Gastroesophageal sphincter (tissue), 4 donors: ENCODE measurements around the gene AKR7A3. TPM values are rescaled to one million over a fixed set of nuclear protein-coding genes. Genes with fewer than 3 reads are reported as not detected.
"Not testable (repeated sequence)": the region's sequence is repeated elsewhere in the genome, so short reads cannot be mapped to it uniquely, and the experiment has no call there.

Experiments
- ATAC-seq: fragments of 150-250 bp; one replicate; pipeline ENCODE4 v1.9.1; 2016; ENCODE audit warnings: mild to moderate bottlenecking, moderate library complexity
- H3K27ac ChIP-seq, 4 donors: fragments of 200-600 bp; sonication (generic) in 3 of 4; 1 replicate in 3 of 4; 2 replicates in 1 of 4; pipeline ENCODE4 v1.5.1; 2016 to 2019
- H3K27me3 ChIP-seq: fragments of 200-600 bp; sonication (generic); one replicate; pipeline ENCODE4 v1.5.1; 2019
- H3K36me3 ChIP-seq, 2 donors: fragments of 200-600 bp; sonication (generic); one replicate each; pipeline ENCODE4 v1.5.1; 2019; ENCODE audit warnings: control low read depth in 1 of 2
- H3K4me1 ChIP-seq, 3 donors: fragments of 200-600 bp; sonication (generic); 1 replicate in 2 of 3; 2 replicates in 1 of 3; pipeline ENCODE4 v1.5.1; 2016 to 2019; ENCODE audit warnings: control low read depth in 2 of 3
- H3K4me3 ChIP-seq, 2 donors: fragments of 200-600 bp; sonication (generic); one replicate each; pipeline ENCODE4 v1.5.1; 2019; ENCODE audit warnings: mild to moderate bottlenecking in 1 of 2, moderate library complexity in 1 of 2
- H3K9me3 ChIP-seq, 3 donors: fragments of 200-600 bp; sonication (generic); one replicate each; pipeline ENCODE4 v1.5.1; 2017 to 2019; ENCODE audit warnings: control low read depth in 2 of 3
- EP300 ChIP-seq: sonication (generic); formaldehyde crosslinking; IDR thresholded peaks from one replicate; pipeline ENCODE4 v1.6.1; 2017; ENCODE audit warnings: antibody characterized with exemption, mild to moderate bottlenecking
- POLR2A ChIP-seq, 2 donors: fragments of 450-650 bp; IDR thresholded peaks; one replicate each; pipeline ENCODE4 v1.6.1; 2017; ENCODE audit warnings: antibody characterized with exemption in 2 of 2, mild to moderate bottlenecking in 2 of 2, moderate library complexity in 1 of 2
- POLR2AphosphoS5 ChIP-seq: sonication (generic); formaldehyde crosslinking; IDR thresholded peaks from one replicate; pipeline ENCODE4 v1.6.1; 2017; ENCODE audit warnings: antibody characterized with exemption
- WGBS, 2 donors: methylation state at CpG; one replicate each; pipeline ENCODE4 v1.1.5; 2018; ENCODE audit warnings: low coverage in 1 of 2; 5-methylcytosine and 5-hydroxymethylcytosine counted together
- total RNA-seq, 4 donors: library from RNA; depleted of rRNA; stranded (reverse); fragments of >200 nt; gene quantifications; one replicate each; pipeline ENCODE4 v1.1.0, GENCODE V29; 2016
- TF ChIP-seq, protein P1 (sequence below), 4 experiments: fragments of 200-600 bp in 2 of 4; fragments of 450-650 bp in 2 of 4; sonication (generic) in 1 of 4; IDR thresholded peaks; one replicate each; pipeline ENCODE4 v1.5.1; 2017 to 2019; ENCODE audit warnings: antibody characterized with exemption in 4 of 4, mild to moderate bottlenecking in 2 of 4, moderate library complexity in 2 of 4

The AKR7A3 gene
- total RNA-seq, result 1 to 10 TPM in 1 of 4 donors, under 1 TPM in 3; 0.27 to 1.6 (median 0.71) TPM

DNA sequence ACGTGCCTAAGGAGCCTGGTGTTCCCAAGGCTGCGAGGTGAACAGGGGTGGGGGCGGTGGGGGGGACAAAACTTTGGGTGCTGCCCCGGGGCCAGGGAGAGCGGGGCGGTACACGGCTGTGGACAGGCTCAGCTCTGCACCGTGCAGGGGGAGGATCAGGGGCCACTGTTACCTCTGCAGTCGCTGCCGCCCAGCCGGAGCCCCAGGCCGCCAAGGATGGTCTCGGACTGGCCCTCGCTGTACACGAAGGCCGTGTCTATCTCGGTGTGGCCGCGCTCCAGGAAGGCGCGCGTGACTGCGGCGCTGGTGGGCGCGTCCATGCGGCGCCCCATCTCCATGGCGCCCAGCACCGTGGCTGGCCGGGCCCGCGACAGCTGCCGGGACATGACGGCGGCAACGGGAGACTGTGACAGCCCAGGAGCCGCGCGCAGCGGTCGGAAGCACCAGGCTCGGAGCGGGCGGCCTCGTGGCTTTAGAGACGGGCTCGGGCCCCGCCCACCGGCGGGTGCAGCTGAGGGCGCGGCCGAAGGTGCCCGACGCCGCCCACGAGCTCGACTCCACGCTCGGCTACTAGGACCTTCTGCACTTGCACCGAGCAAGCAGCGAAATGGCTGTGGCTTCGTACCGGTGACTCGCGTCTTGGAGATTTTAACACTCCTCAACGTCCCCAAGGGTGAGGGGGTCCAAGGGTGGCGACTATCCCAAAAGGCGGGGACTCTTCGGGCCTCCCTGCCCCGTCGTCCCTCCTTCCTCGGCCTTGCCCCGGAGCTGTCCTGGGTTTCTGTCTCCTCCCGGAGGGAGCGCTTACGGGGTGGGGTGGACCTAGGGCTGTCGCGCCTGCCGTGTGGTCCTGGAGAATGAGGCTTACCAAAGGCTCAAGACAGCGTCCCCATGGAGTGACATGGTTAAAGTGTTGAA, at the start of gene AKR7A3:
Gene AKR7A3 (minus strand): TSS at position 447 of the 918 bp plus-strand sequence. CDS start 61 bp downstream, at position 386.
- not testable (repeated sequence) for H3K27me3 ChIP-seq, H3K27ac ChIP-seq, H3K9me3 ChIP-seq
- peaks cover 0 to 13% (median 4%) of the 10 kb centered on the region in 3 donors for H3K4me1 ChIP-seq
- WGBS, 2 donors, result no CpG with 5 or more reads among the region's 82 CpGs
- ATAC-seq, result peak; percentile 87
- peaks cover 0 to 17% of the 10 kb centered on the region in 2 donors for H3K36me3 ChIP-seq
- peak within 1 kb of the TSS; percentile 20 to 50 for H3K4me3 ChIP-seq

DNA sequence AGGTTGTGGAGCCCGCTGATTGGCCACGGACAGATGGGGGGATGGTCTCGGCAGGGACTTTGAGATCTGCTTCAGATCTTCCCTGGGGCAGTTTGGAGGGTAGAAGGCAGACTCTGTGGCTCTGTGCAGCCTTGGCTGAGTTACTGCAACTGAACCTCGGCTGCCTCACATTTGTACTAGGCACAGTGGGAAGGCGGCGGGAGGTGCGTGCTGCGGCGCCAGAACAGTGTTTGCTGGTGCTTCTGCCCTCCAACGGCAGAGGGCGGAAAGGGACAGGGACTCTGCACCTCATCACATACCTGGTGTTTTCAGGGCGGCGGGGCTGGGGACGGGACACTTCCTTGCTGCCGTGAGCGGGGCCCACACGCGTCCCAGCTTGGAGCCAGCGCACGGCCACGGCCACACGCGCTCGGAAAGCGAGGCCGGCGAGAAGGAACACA, 49.8 kb upstream of the AKR7A3 start:
- H3K9me3 ChIP-seq, result no peaks in the 10 kb centered on the region
- no peak overlapping the region for H3K27ac ChIP-seq
- no peak for TF ChIP-seq POLR2AphosphoS5
- TF ChIP-seq, protein P1, sequence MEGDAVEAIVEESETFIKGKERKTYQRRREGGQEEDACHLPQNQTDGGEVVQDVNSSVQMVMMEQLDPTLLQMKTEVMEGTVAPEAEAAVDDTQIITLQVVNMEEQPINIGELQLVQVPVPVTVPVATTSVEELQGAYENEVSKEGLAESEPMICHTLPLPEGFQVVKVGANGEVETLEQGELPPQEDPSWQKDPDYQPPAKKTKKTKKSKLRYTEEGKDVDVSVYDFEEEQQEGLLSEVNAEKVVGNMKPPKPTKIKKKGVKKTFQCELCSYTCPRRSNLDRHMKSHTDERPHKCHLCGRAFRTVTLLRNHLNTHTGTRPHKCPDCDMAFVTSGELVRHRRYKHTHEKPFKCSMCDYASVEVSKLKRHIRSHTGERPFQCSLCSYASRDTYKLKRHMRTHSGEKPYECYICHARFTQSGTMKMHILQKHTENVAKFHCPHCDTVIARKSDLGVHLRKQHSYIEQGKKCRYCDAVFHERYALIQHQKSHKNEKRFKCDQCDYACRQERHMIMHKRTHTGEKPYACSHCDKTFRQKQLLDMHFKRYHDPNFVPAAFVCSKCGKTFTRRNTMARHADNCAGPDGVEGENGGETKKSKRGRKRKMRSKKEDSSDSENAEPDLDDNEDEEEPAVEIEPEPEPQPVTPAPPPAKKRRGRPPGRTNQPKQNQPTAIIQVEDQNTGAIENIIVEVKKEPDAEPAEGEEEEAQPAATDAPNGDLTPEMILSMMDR (IDR thresholded peaks at IDR 0.05), result peak in 2 of 4 experiments; percentile 23 to 31
- peaks cover 0 to 24% (median 17%) of the 10 kb centered on the region in 3 donors for H3K4me1 ChIP-seq
- H3K4me3 ChIP-seq, result no peak overlapping the region
- peaks cover 0 to 59% of the 10 kb centered on the region in 2 donors for H3K36me3 ChIP-seq
- no peak for ATAC-seq
- no peaks in the 10 kb centered on the region for H3K27me3 ChIP-seq
- 90% methylated on average over 10 of the region's 27 CpGs; no CpG with 5 or more reads in 1 of the 2 donors for WGBS, 2 donors

DNA sequence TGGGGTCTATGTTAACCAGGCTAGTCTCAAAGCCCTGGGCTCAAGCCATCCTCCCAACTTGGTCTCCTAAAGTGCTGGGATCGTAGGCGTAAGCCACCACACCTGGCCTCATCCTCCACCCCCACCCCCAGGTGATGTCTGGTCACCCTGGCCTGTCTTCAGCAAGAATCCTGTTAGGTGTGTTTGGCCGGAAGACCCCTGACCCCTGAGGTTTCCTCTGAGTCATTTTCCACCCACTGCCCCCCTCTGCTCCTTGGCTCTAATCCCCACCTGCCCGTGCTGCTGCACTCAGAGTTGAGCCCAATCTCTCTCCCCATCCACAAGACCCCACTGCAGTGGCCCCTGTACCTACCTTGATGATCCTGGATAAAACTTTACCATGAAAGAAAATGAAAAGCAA, 48.7 kb upstream of the AKR7A3 start:
- no peaks in the 10 kb centered on the region for H3K27me3 ChIP-seq
- no peak overlapping the region for H3K4me3 ChIP-seq
- TF ChIP-seq POLR2A (IDR thresholded peaks at IDR 0.05), result no peak
- TF ChIP-seq EP300, result no peak
- TF ChIP-seq POLR2AphosphoS5, result no peak
- TF ChIP-seq, protein P1 (IDR thresholded peaks at IDR 0.05), result no peak
- no peak for ATAC-seq
- peaks cover 0 to 48% of the 10 kb centered on the region in 2 donors for H3K36me3 ChIP-seq
- 70 to 86% methylated on average over 2 to 3 of the region's 4 CpGs for WGBS, 2 donors
- H3K9me3 ChIP-seq, result no peaks in the 10 kb centered on the region
- H3K27ac ChIP-seq, result no peak overlapping the region
- H3K4me1 ChIP-seq, result peaks cover 0 to 14% (median 7%) of the 10 kb centered on the region in 3 donors

DNA sequence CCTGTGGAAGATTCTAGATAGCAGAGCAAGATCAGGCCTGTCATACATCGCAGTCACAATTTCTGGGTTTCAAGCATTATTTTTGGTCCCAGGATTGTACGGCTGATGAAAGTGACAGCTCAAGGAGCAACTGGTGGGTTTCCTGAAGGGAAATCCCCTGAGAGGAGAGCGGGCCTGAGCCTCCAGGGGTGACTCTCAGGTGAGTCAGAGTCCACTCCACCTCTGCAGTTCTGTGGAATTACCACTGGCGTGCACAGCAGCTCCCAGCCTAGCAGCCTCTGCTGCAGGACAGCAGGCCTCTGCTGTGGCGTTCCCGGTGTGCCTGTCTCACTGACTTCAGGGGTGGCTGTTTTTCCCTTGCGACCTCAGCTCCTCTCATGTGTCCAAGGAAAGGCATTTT, 48.0 kb upstream of the AKR7A3 start:
- Histone ChIP-seq H3K9me3 (no peaks in the 10 kb centered on the region), H3K4me1 (peaks cover 0 to 6% (median 0%) of the 10 kb centered on the region in 3 donors), H3K27ac (no peak overlapping the region), H3K4me3 (no peak overlapping the region), H3K36me3 (peaks cover 0 to 47% of the 10 kb centered on the region in 2 donors), H3K27me3 (no peaks in the 10 kb centered on the region)
- ATAC-seq, result no peak
- TF ChIP-seq EP300, result no peak
- TF ChIP-seq POLR2A (IDR thresholded peaks at IDR 0.05), result no peak
- TF ChIP-seq POLR2AphosphoS5, result no peak
- TF ChIP-seq, protein P1 (IDR thresholded peaks at IDR 0.05), result no peak
- WGBS, 2 donors, result 85% methylated on average over 6 of the region's 7 CpGs; no CpG with 5 or more reads in 1 of the 2 donors

DNA sequence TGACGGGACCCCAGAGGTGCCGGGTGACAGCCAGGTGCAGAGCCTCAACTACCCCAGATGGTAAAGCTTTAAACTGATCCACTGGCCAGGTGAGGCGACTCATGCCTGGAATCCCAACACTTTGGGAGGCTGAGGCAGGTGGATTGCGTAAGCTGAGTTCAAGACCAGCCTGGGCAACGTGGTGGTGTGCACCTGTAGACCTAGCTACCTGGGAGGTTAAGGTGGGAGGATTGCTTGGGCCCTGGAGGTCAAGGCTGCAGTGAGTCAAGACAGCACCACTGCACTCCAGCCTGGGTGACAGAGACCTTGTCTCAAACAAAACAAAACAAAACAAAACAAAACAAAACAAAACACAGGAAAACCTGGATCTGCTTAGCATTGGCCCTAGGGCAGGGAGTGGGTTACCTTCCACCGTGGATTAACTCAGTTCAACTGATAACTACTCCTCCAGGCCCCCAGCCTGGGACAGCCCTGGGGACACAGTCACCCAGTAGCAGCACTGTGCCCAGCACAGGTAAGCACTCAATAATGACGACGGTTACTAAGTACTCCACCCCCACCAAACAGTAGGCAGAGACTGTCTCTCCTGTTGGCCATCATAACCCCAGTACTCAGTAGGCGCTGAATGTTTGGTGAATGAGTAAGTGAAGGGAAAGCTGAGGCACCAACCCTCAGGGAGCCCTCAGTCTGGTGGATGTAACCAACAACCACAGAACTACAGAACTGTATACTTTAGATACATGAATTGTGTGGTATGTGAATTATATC, 45.2 kb upstream of the AKR7A3 start:
- peaks cover 0 to 50% of the 10 kb centered on the region in 2 donors for H3K36me3 ChIP-seq
- 0 to 63% methylated on average over 1 to 4 of the region's 9 CpGs for WGBS, 2 donors
- no peak for ATAC-seq

More for the DNA sequence above, 45.2 kb upstream of the AKR7A3 start:
- TF ChIP-seq EP300 (no peak), POLR2AphosphoS5 (no peak), POLR2A (IDR thresholded peaks at IDR 0.05) (no peak)
- TF ChIP-seq, protein P1 (IDR thresholded peaks at IDR 0.05), result no peak
- Histone ChIP-seq H3K27ac (no peak overlapping the region), H3K4me3 (no peak overlapping the region), H3K9me3 (no peaks in the 10 kb centered on the region), H3K4me1 (no peaks in the 10 kb centered on the region), H3K27me3 (no peaks in the 10 kb centered on the region)
